K562 (cell line): ENCODE results near the gene TREH. TPM values are rescaled to one million over a fixed set of nuclear protein-coding genes. Genes with fewer than 3 reads are reported as not detected.
A peak's percentile ranks its signal among the peaks of the same experiment; 100 is the strongest.

Experiments used
- ATAC-seq: fragments of 200-7000 bp; cut with Tn5 transposase; 3 replicates; pipeline ENCODE4 v1.9.1; 2020; ENCODE audit warnings: moderate library complexity
- BruUV-seq: library from RNA; stranded (reverse); fragments of 400-500 nt; replicated peaks from 2 replicates; lab custom pipeline; 2021; lab: Mats Ljungman, UMichigan
- CTCF ChIA-PET: fragments of 300-600 bp; formaldehyde crosslinking; extraction: SDS; loops from one replicate; lab custom pipeline; 2021; ENCODE audit warnings: low intra/inter-chr PET ratio; lab: Yijun Ruan, JAX
- POLR2A ChIA-PET: fragments of 300-600, 350-650 bp; sonication (Branson Sonifier 250); formaldehyde crosslinking; extraction: SDS; loops from one replicate; lab custom pipeline; 2021; ENCODE audit warnings: antibody characterized with exemption, inconsistent platforms; lab: Yijun Ruan, JAX
- DNase-seq, 4 experiments: peaks; one replicate each; pipeline versions ENCODE4 v3.0.0 to v3.0.0-alpha.2; 2011 to 2018; ENCODE audit warnings: low spot score in 3 of 4, mixed read lengths in 3 of 4; ENCODE audit errors: extremely low read depth in 1 of 4
- FAIRE-seq: peaks from 2 replicates; lab custom pipeline; 2011; peaks lifted over from hg19 to GRCh38; lab: Jason Lieb, UNC
- H2AFZ ChIP-seq: 2 replicates; pipeline ENCODE4 v1.6.0; 2011; ENCODE audit warnings: low read depth, low read length, control low read depth, inconsistent platforms
- H3K27ac ChIP-seq: fragments of 200-600 bp; 3 replicates; pipeline ENCODE4 v1.8.0; 2011; ENCODE audit warnings: low read depth, mild to moderate bottlenecking, control low read depth, inconsistent platforms, low read length, moderate library complexity, mixed read lengths; ENCODE audit errors: extremely low read depth
- H3K27me3 ChIP-seq, 2 experiments: fragments of 300-600 bp in 1 of 2; 2 replicates in 1 of 2; 3 replicates in 1 of 2; pipeline versions ENCODE4 v1.6.0 to v1.8.0; 2011; ENCODE audit warnings: inconsistent platforms in 2 of 2, low read length in 2 of 2, mild to moderate bottlenecking in 1 of 2, mixed read lengths in 1 of 2, moderate library complexity in 1 of 2; ENCODE audit not compliant: control insufficient read depth in 2 of 2, insufficient read depth in 2 of 2
- H3K36me3 ChIP-seq: fragments of 300-600 bp; 3 replicates; pipeline ENCODE4 v1.8.0; 2011; ENCODE audit warnings: mild to moderate bottlenecking, low read length, inconsistent platforms; ENCODE audit not compliant: control insufficient read depth, insufficient read depth
- H3K4me1 ChIP-seq, 2 experiments: fragments of 200-600 bp in 1 of 2; replicated peaks in 1 of 2; 2 replicates in 1 of 2; 3 replicates in 1 of 2; pipeline versions ENCODE4 v1.5.1 to v1.8.0; 2011; ENCODE audit warnings: inconsistent platforms in 2 of 2, low read length in 2 of 2, mild to moderate bottlenecking in 1 of 2, mixed read lengths in 1 of 2, moderate library complexity in 1 of 2; ENCODE audit not compliant: control insufficient read depth in 2 of 2, insufficient read depth in 2 of 2
- H3K4me2 ChIP-seq: 2 replicates; pipeline ENCODE4 v1.6.1; 2011; ENCODE audit warnings: low read length, control low read depth, inconsistent platforms, mixed read lengths; ENCODE audit not compliant: insufficient read depth
- H3K4me3 ChIP-seq: fragments of 200-600 bp; sonication (generic), shearing (Covaris generic); 2 replicates; pipeline ENCODE4 v1.5.1; 2016; ENCODE audit warnings: control low read depth, inconsistent platforms
- H3K79me2 ChIP-seq: fragments of 200-600 bp; 3 replicates; pipeline ENCODE4 v1.8.0; 2011; ENCODE audit warnings: low read length, inconsistent platforms; ENCODE audit not compliant: control insufficient read depth, insufficient read depth
- H3K9ac ChIP-seq, 2 experiments: 2 replicates each; pipeline versions ENCODE4 v1.6.0 to v1.6.1; 2011; ENCODE audit warnings: low read depth in 2 of 2, low read length in 2 of 2, control low read depth in 1 of 2, inconsistent platforms in 1 of 2, mild to moderate bottlenecking in 1 of 2, mixed read lengths in 1 of 2; ENCODE audit not compliant: insufficient read depth in 1 of 2
- H3K9me1 ChIP-seq: one replicate; pipeline ENCODE4 v1.6.0; 2011; ENCODE audit warnings: inconsistent platforms, mild to moderate bottlenecking, low read length, moderate library complexity; ENCODE audit not compliant: control insufficient read depth, insufficient read depth
- H3K9me3 ChIP-seq: replicated peaks from 2 replicates; pipeline ENCODE4 v1.5.1; 2011; ENCODE audit warnings: low read depth, low read length, inconsistent platforms; ENCODE audit not compliant: control insufficient read depth, insufficient read depth
- H4K20me1 ChIP-seq: replicated peaks from 2 replicates; pipeline ENCODE4 v1.6.1; 2011; ENCODE audit warnings: low read length, inconsistent platforms, mixed read lengths; ENCODE audit not compliant: control insufficient read depth, insufficient read depth
- FOXA3 ChIP-seq, 2 experiments: fragments of 450-650 bp in 1 of 2; sonication (generic) in 1 of 2; formaldehyde crosslinking; IDR thresholded peaks in 1 of 2; conservative IDR thresholded peaks in 1 of 2; 2 replicates each; pipeline versions ENCODE4 v1.4.0 to v1.8.0; 2020 to 2022; ENCODE audit warnings: mild to moderate bottlenecking in 2 of 2, missing genetic modification reagents in 1 of 2
- LCOR ChIP-seq: sonication (generic); formaldehyde crosslinking; IDR thresholded peaks from 2 replicates; pipeline ENCODE4 v1.8.0; 2022; ENCODE audit warnings: mild to moderate bottlenecking, missing genetic modification reagents
- NBN ChIP-seq: fragments of 450-650 bp; IDR thresholded peaks from 2 replicates; pipeline ENCODE4 v1.6.1; 2016; ENCODE audit warnings: low read depth, mild to moderate bottlenecking
- ZFPM2 ChIP-seq: fragments of 250-450 bp; sonication (Bioruptor Pico); IDR thresholded peaks from 2 replicates; pipeline ENCODE4 v1.5.1; 2022; ENCODE audit warnings: mild to moderate bottlenecking
- WGBS: fragments of 100-300 bp; shearing (Covaris generic); methylation state at CpG from one replicate; pipeline ENCODE4 v1.1.6; 2016; ENCODE audit warnings: low coverage, mixed read lengths; ENCODE audit not compliant: insufficient coverage; ENCODE audit errors: missing lambda C conversion rate; 5-methylcytosine and 5-hydroxymethylcytosine counted together
- in situ Hi-C: fragments of 300-500 bp; cut with MboI; formaldehyde crosslinking; loops from 4 replicates; pipeline ENCODE4 v1.15.0; 2018; ENCODE audit warnings: inconsistent platforms, mixed read lengths
- intact Hi-C: fragments of 100-400 bp; cut with micrococcal nuclease; formaldehyde crosslinking; loops from 2 replicates; pipeline ENCODE4 v1.14.2; 2022
- polyA plus RNA-seq, 8 experiments: library from polyadenylated mRNA; depleted of rRNA in 4 of 8; stranded (reverse) in 5 of 8; unstranded in 3 of 8; fragments of >200 nt; fragmentation: Nextera tagmentation in 2 of 8; fragmentation: Illumina TruSeq in 1 of 8; extraction: Ambion mirVana in 2 of 8; extraction: Trizol in 1 of 8; gene quantifications; 2 replicates each; pipeline versions ENCODE4 v1.2.1 to v1.2.3, GENCODE V29; 2011 to 2014; ENCODE audit warnings: inconsistent platforms in 1 of 8, missing spikeins in 1 of 8
- total RNA-seq, 7 experiments: library from RNA; depleted of rRNA in 6 of 7; stranded (reverse); fragments of >200 nt in 6 of 7; fragmentation: Illumina TruSeq in 2 of 7; extraction: Trizol in 2 of 7; gene quantifications; 2 replicates each; pipeline versions ENCODE4 v1.2.1 to v1.2.3, GENCODE V29; 2011 to 2021; ENCODE audit warnings: low replicate concordance in 1 of 7
- TF ChIP-seq, protein P1 (sequence below): fragments of 450-650 bp; IDR thresholded peaks from 2 replicates; pipeline ENCODE4 v1.6.1; 2016; ENCODE audit warnings: borderline replicate concordance
- TF ChIP-seq, protein P2 (sequence below): sonication (generic); formaldehyde crosslinking; IDR thresholded peaks from 2 replicates; pipeline ENCODE4 v1.8.0; 2022; ENCODE audit warnings: mild to moderate bottlenecking, missing genetic modification reagents
- TF ChIP-seq, protein P3 (sequence below): fragments of 450-650 bp; formaldehyde crosslinking; IDR thresholded peaks from 2 replicates; pipeline ENCODE4 v1.4.0; 2022; ENCODE audit warnings: mild to moderate bottlenecking, moderate library complexity

Gene TREH
- total and polyA plus RNA-seq, 9 of the 15 experiments (the other 6 are each of a cell fraction or from before 2014, with no cell fraction given): 0.09 to 0.20 (median 0.11) TPM; not detected in 6

DNA sequence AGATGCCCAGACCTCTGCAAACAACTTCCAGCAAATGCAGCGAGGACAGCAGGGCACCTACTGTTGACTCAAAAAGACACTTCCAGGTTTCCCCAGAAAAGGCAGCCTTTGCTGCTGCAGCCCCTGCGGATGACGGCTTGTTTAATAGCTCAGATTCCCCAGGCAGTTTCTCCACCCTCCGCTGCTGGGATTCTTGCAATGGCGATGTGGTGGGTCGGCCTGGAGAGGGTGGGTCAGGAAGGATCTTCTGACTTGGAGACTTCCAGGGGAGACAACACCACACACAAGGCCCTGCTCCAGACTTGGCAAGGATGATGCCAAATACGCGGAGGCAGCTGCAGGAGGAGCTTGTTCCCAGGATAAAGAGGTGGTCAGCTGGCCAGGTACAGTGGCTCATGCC is 17.9 kb upstream of the TREH start:
- POLR2A ChIA-PET: interaction anchor here (0.5 to 1.5 kb wide), 4 partner anchors 18 to 213 kb away, joined by 3 to 5 read pairs (median 3); partner anchors contain the start of gene TREH

DNA sequence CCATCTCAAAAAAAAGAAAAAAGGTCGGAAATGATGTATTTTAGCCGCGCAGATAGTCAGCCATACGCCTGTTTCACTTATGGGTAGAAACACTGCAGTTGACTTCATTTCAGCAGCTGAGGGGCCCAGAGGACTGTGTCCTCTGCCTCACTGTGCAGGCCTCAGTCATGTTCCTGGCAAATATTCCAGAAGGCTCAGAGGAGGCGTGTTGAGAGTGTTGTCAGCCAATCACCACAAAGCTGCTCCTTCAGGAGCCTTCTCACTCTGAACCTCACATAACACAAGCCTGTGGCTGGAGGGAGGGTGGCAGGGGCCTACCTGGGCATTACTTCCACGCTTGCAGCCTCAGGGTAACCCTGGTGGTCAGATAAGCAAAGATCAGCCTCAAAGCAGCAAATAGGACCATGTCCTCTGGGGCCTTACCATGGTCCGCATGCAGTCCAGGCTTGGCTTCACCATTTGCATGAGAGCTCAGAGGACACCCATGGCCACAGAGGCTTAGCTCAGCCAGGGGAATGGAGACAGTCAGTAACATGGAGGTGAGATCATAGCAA is 17.3 kb upstream of the TREH start:
- peaks cover 0 to 20% of the 10 kb centered on the region in 2 experiments; a peak in 3 of 5 replicates for H3K4me1 ChIP-seq
- intact Hi-C loops: no loop called here
- no peaks in the 10 kb centered on the region for H3K79me2 ChIP-seq
- H3K4me3 ChIP-seq: no peak overlapping the region
- no peak overlapping the region for H3K9ac ChIP-seq
- WGBS: 68% methylated on average over 7 of the region's 7 CpGs
- FAIRE-seq (no peak), ATAC-seq (peak; percentile 24; the same call in 1 of the 3 replicates), DNase-seq (no peak)
- BruUV-seq: no TSS peak
- H3K9me1 ChIP-seq: no peaks in the 10 kb centered on the region
- in situ Hi-C loops: no loop called here
- no peak overlapping the region for H3K27ac ChIP-seq
- peak overlapping the region; percentile 62 for H2AFZ ChIP-seq
- no peaks in the 10 kb centered on the region for H4K20me1 ChIP-seq
- H3K36me3 ChIP-seq: no peaks in the 10 kb centered on the region
- no peaks in the 10 kb centered on the region for H3K9me3 ChIP-seq
- CTCF ChIA-PET: no interaction called here
- no peak overlapping the region for H3K4me2 ChIP-seq
- H3K27me3 ChIP-seq: no peaks in the 10 kb centered on the region
- POLR2A ChIA-PET: interaction anchor here (0.5 to 1.5 kb wide), 5 partner anchors 18 to 540 kb away, joined by 3 to 5 read pairs (median 3); partner anchors contain the start of gene TREH
- TF ChIP-seq FOXA3 (CRISPR knock-in tag; conservative IDR thresholded peaks at IDR 0.05 in 1 of 2, IDR thresholded peaks at IDR 0.05 in 1 of 2) (no peak), NBN (no peak), LCOR (CRISPR knock-in tag) (no peak)
- TF ChIP-seq, protein P1, sequence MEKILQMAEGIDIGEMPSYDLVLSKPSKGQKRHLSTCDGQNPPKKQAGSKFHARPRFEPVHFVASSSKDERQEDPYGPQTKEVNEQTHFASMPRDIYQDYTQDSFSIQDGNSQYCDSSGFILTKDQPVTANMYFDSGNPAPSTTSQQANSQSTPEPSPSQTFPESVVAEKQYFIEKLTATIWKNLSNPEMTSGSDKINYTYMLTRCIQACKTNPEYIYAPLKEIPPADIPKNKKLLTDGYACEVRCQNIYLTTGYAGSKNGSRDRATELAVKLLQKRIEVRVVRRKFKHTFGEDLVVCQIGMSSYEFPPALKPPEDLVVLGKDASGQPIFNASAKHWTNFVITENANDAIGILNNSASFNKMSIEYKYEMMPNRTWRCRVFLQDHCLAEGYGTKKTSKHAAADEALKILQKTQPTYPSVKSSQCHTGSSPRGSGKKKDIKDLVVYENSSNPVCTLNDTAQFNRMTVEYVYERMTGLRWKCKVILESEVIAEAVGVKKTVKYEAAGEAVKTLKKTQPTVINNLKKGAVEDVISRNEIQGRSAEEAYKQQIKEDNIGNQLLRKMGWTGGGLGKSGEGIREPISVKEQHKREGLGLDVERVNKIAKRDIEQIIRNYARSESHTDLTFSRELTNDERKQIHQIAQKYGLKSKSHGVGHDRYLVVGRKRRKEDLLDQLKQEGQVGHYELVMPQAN: no peak
- TF ChIP-seq, protein P2, sequence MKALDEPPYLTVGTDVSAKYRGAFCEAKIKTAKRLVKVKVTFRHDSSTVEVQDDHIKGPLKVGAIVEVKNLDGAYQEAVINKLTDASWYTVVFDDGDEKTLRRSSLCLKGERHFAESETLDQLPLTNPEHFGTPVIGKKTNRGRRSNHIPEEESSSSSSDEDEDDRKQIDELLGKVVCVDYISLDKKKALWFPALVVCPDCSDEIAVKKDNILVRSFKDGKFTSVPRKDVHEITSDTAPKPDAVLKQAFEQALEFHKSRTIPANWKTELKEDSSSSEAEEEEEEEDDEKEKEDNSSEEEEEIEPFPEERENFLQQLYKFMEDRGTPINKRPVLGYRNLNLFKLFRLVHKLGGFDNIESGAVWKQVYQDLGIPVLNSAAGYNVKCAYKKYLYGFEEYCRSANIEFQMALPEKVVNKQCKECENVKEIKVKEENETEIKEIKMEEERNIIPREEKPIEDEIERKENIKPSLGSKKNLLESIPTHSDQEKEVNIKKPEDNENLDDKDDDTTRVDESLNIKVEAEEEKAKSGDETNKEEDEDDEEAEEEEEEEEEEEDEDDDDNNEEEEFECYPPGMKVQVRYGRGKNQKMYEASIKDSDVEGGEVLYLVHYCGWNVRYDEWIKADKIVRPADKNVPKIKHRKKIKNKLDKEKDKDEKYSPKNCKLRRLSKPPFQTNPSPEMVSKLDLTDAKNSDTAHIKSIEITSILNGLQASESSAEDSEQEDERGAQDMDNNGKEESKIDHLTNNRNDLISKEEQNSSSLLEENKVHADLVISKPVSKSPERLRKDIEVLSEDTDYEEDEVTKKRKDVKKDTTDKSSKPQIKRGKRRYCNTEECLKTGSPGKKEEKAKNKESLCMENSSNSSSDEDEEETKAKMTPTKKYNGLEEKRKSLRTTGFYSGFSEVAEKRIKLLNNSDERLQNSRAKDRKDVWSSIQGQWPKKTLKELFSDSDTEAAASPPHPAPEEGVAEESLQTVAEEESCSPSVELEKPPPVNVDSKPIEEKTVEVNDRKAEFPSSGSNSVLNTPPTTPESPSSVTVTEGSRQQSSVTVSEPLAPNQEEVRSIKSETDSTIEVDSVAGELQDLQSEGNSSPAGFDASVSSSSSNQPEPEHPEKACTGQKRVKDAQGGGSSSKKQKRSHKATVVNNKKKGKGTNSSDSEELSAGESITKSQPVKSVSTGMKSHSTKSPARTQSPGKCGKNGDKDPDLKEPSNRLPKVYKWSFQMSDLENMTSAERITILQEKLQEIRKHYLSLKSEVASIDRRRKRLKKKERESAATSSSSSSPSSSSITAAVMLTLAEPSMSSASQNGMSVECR (CRISPR knock-in tag): no peak
- TF ChIP-seq, protein P3, sequence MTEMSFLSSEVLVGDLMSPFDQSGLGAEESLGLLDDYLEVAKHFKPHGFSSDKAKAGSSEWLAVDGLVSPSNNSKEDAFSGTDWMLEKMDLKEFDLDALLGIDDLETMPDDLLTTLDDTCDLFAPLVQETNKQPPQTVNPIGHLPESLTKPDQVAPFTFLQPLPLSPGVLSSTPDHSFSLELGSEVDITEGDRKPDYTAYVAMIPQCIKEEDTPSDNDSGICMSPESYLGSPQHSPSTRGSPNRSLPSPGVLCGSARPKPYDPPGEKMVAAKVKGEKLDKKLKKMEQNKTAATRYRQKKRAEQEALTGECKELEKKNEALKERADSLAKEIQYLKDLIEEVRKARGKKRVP (CRISPR knock-in tag): no peak

More for the DNA sequence above, 17.9 kb upstream of the TREH start:
- no peaks in the 10 kb centered on the region for H3K9me1 ChIP-seq
- 0 out of 4 replicates have a peak overlapping the region, but pooled peaks of 1 of the 2 experiments have one; percentile 43 for H3K9ac ChIP-seq
- H3K9me3 ChIP-seq: no peaks in the 10 kb centered on the region
- no peak for FAIRE-seq
- no peaks in the 10 kb centered on the region for H3K36me3 ChIP-seq
- no peak overlapping the region for H3K27ac ChIP-seq
- CTCF ChIA-PET: no interaction called here
- ATAC-seq: no peak
- DNase-seq: no peak
- H3K27me3 ChIP-seq: no peaks in the 10 kb centered on the region
- BruUV-seq: no TSS peak
- no peaks in the 10 kb centered on the region for H3K79me2 ChIP-seq
- no peak overlapping the region for H3K4me2 ChIP-seq
- H4K20me1 ChIP-seq: no peaks in the 10 kb centered on the region
- H3K4me1 ChIP-seq: peaks cover 0 to 14% of the 10 kb centered on the region in 2 experiments; a peak in 3 of 5 replicates
- peak overlapping the region; percentile 62 for H2AFZ ChIP-seq
- 56% methylated on average over 8 of the region's 8 CpGs for WGBS
- intact Hi-C loops (no loop called here), in situ Hi-C loops (no loop called here)
- H3K4me3 ChIP-seq: no peak overlapping the region
- no peak for TF ChIP-seq ZFPM2
